Measurements from ENCODE around the gene IGF1.

DNA sequence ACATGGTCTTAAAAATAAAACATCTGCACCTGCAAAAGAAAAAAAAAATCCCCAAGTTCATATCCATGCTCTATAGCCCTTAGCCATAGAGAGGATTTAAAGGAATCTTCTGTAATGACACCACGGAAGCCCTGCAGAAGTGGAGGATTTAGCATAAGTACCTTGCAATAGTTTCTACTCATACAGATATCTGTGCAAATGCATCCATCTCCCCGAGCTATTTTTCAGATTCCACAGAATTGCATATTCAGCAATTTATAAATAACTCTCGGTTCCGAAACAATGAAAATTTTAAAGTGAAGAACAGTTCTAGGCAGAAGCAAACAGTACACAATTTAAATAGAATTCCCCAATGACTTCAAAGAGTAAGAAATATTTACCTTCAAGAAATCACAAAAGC, 424 bp downstream of the IGF1 start:
- TF ChIP-seq, protein P1, sequence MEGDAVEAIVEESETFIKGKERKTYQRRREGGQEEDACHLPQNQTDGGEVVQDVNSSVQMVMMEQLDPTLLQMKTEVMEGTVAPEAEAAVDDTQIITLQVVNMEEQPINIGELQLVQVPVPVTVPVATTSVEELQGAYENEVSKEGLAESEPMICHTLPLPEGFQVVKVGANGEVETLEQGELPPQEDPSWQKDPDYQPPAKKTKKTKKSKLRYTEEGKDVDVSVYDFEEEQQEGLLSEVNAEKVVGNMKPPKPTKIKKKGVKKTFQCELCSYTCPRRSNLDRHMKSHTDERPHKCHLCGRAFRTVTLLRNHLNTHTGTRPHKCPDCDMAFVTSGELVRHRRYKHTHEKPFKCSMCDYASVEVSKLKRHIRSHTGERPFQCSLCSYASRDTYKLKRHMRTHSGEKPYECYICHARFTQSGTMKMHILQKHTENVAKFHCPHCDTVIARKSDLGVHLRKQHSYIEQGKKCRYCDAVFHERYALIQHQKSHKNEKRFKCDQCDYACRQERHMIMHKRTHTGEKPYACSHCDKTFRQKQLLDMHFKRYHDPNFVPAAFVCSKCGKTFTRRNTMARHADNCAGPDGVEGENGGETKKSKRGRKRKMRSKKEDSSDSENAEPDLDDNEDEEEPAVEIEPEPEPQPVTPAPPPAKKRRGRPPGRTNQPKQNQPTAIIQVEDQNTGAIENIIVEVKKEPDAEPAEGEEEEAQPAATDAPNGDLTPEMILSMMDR (IDR thresholded peaks at IDR 0.05) = no peak
- TF ChIP-seq POLR2A (IDR thresholded peaks at IDR 0.05) = no peak

All from testis (tissue), 2 donors.